ENCODE data around the gene TMEM45A. TPM values are rescaled to one million over a fixed set of nuclear protein-coding genes. Genes with fewer than 3 reads are reported as not detected.
"Not testable (repeated sequence)": the region's sequence is repeated elsewhere in the genome, so short reads cannot be mapped to it uniquely, and the experiment has no call there.

The TMEM45A gene, protein sequence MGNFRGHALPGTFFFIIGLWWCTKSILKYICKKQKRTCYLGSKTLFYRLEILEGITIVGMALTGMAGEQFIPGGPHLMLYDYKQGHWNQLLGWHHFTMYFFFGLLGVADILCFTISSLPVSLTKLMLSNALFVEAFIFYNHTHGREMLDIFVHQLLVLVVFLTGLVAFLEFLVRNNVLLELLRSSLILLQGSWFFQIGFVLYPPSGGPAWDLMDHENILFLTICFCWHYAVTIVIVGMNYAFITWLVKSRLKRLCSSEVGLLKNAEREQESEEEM
- 0.10 and 0.22 TPM in 2 replicates for total RNA-seq

DNA sequence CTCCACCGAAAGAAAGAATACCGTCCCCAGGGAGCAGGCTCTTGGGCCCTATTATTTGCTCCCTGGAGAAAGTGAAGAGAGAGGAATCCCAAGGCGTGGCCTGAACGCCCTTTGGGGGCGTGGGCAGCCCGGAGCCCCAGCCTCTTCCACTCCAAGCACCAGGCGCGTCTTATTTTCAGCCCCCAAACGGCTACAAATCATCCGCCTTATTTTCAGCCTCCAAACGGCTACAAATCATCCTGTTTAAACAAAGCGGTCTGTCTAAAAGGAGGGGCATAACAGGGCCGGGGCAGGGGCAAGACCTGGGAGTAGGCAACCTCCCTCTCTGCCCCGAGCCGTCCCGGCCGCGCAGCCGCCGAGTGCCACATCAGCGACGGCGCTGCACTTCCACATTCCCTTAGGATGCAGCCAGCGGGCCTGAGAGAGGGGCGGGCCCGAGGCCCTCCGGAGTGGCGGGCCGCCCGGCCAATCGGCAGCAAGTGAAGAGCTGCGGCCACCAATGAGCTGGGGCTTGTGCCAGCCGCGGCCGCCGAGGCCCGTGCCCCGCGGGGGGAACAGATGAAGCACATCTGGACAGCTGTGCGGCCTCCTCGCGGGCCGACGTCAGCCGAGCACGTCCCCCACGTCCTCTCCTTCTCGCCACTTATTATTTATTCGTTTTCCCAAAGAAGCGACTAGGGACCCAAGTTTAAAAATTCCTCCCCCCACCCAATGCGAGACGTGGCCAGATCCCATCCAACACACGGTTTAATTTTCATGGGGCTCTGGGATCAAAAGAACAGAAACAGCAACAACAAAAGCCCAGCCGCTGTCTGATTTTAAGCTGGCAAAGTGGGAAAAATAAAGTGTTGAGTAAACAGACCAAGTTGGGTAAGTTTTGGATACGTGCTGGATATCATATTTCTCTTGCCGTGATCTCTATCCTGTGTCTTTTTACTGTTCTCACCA, at the start of gene TMEM45A:
Gene TMEM45A (plus strand): TSS at position 561 of the 948 bp plus-strand sequence. CDS start 62,593 bp downstream, outside the sequence.
- intact Hi-C loops (cut with micrococcal nuclease) = loop anchor here (1.0 to 5.0 kb wide), 7 partner anchors 26 to 675 kb away; partner anchors contain the start of genes CMSS1, LNP1, NIT2 and TBC1D23

DNA sequence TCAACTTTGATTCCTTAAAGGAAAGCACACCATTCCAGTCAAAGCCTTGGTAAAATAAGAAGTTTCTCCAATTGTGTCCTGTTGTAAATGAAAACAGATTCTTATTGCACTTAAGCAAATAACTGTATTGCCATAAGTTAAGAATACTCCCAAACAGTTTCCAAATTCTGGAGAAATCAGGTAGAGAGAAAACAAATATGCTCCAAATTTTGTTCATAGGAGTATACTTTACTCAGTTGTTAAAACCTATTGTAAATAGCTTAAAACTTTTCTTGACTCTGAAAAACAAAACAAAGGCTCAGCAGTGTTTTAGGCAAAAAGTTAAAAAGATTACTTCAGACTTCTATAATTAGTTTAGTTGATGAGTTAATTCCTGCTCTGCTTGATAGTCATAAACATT, 48.7 kb upstream of the TMEM45A start:
- intact Hi-C loops (cut with micrococcal nuclease) = no loop called here

DNA sequence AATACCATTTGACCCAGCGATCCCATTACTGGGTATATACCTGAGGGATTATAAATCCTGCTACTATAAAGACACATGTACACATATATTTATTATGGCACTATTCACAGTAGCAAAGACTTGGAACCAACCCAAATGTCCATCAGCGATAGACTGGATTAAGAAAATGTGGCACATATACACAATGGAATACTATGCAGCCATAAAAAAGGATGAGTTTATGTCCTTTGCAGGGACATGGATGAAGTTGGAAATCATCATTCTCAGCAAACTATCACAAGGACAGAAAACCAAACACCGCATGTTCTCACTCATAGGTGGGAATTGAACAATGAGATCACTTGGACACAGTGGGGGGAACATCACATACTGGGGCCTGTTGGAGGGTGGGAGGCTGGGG, 45.4 kb upstream of the TMEM45A start:
- intact Hi-C loops (cut with micrococcal nuclease) = not testable (repeated sequence)

DNA sequence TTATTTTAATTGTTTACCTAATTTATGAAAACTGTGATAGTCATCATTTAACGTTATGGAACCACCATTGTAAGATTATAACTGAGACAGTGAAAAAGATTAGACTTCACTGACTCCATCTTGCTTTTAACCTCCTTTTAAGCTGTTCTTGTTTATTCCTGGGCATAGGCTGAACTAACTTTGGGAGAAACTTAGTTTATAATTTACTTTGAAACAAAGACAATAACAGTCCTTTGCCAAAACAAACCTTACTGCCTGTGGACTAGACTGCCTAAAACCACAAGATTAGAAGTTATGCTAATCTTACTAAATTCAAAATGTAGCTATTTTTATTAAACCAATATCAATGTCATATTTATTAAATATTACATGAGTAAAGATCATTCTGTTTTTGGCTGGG, 44.3 kb upstream of the TMEM45A start:
- intact Hi-C loops (cut with micrococcal nuclease) = no loop called here

DNA sequence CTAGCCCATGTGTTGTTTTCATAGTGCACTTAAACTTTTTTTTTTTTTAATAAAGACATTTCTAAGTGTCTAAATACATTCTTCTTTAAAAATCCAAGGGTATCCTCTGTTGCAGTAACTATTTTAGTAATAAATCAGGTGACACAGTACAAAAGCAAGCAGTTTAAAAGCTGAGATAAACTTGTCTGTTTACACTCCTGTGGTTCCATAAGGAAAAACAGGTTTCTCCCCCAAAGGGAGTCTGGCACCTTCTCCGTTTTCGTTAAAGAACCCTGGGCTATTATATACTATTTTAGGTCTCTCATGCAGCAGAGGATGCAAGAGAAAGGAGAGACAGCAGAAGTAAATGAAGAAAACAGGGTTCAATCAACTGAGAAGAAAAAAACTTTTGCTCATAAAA, 43.2 kb upstream of the TMEM45A start:
- intact Hi-C loops (cut with micrococcal nuclease) = no loop called here

DNA sequence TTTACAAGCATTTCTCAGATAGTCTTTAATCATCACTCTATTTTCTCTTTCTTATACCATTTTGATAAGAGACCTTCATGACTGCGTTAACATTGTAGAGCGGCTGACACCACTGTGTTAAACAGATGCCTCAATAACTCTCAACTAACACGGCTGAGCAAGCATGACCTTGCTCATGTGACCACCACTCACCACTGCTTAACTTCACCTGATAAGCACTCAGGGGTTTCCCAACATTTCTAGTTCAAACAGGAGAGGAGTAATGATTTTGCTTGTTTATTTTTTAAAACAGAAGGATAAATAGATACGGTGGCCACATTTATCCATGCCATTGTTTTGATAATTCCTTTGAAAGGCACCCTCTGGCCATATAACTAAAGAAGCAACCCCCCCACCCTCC, 37.7 kb upstream of the TMEM45A start:
- intact Hi-C loops (cut with micrococcal nuclease) = no loop called here

DNA sequence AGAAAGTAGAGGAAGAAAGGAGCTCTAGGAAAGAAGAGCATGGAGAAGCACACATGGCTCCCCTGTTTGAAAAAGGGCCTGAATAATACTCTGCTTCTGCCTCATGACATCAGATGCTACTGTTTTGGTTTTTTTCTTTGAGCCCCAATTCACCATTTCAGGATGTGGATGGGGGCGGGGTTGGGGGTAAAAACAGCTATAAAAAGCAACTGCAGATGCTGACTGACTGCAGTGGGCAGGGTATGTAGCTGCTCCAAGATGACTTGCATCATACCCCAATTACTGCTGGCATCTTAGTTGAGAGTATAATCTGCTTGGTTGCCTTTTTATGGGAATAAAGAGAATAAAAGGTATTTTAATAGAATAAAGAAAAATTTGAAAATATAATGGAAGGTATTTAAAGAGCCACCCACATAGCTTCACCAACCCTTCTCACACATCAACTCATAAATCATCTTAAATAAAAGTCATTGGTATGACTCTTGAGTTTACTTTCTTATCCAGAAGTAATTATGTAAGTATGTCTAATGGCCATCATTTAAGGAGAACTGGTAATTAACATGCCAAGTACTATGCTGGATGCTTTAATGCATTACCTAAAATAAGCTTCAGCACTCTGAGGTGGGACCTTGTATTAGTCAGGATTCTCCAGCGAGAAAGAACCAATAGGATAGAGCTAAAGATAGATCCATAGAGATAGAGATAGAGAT, 36.4 kb upstream of the TMEM45A start:
- intact Hi-C loops (cut with micrococcal nuclease) = no loop called here

DNA sequence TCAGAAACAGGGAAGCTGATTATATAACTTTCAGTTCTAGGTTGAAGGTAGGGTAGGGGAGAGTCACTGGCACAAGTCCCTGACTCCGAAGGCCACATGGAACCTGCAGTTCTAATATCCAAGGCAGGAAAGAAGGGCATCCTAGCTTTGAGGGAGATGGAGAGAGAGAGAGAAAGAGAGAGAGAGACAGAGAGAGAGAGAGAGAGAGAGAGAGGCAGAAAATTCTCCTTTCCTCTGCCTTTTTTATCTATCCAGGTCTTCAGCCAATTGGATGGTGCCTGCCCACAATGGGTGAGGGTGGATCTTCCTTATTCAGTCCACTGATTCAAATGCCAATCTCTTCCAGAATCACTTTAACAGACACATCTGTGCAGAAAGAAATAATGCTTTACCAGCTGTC, 35.7 kb upstream of the TMEM45A start:
- intact Hi-C loops (cut with micrococcal nuclease) = no loop called here

DNA sequence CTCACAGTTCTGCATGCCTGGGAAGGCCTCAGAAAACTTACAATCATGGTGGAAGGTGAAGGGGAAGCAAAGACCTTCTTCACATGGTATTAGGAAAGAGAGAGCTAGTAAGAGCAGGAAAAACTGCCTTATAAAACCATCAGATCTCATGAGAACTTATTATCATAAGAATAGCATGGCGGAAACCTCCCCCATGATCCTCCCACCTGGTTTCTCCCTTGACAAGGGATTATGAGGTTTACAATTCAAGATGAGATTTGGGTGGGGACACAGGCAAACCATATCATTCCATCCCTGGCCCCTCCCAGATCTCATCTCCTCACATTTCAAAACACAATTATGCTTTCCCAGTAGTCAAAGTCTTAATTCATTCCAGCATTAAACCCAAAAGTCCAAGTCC, 34.6 kb upstream of the TMEM45A start:
- intact Hi-C loops (cut with micrococcal nuclease) = no loop called here

DNA sequence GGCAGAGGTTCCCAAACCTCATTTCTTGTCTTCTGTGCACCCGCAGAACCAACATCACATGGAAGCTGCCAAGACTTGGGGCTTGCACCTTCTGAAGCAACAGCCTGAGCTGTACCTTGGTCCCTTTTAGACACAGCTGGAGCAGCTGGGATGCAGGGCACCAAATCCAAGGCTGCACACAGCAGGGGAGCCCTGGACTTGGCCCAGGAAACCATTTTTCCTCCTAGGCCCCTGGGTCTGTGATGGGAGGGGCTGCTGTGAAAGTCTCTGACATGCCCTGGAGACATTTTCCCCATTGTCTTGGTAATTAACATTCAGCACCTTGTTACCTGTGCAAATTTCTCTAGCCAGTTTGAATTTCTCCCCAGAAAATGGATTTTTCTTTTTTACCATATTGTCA, 33.6 kb upstream of the TMEM45A start:
- intact Hi-C loops (cut with micrococcal nuclease) = no loop called here

DNA sequence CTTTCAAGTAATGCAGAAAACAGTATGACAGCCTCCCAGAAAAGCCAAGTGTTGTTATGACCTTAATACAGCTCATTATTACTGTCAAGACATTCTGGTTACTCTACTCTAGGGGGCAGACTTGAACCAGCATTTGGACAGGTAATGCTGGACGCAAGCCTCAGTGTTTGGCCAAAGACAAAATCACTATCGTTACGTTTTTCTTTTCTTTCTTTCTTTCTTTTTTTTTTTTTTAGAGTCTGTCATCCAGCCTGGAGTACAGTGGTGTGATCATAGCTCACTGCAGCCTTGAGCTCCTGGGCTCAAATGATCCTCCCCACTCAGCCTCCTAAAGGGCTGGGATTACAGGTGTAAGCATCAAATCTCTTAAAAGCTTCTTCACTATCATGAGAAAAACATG, 29.4 kb upstream of the TMEM45A start:
- intact Hi-C loops (cut with micrococcal nuclease) = loop anchor here (1.0 to 5.0 kb wide), 7 partner anchors 127 to 1173 kb away; no protein-coding TSS in a partner anchor

DNA sequence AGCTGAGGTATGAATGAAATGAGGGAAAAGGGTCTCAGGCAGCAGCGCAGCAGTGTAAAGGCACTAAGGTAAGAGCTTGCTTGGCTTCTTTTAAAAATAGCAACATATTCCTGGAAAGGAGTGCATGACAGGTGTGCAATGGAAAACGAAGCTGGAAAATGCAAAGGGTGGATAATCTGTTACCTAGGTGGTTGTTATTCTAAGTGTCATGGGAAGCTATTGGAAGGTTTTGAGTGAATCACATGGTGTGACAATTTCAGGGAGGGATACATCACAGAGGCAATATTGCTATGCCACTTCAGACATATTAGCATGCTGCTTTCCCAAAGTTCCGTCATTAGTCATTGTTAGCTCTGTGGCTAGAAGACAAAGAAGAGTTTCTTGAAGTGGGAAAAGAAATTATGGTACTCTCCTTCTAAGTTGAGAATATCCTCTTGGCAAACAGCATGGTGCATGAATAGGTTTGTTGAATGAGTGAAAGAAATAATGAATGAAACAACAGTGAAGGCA, 28.7 kb upstream of the TMEM45A start:
- intact Hi-C loops (cut with micrococcal nuclease) = loop anchor here (1.0 to 5.0 kb wide), 7 partner anchors 127 to 1173 kb away; no protein-coding TSS in a partner anchor

DNA sequence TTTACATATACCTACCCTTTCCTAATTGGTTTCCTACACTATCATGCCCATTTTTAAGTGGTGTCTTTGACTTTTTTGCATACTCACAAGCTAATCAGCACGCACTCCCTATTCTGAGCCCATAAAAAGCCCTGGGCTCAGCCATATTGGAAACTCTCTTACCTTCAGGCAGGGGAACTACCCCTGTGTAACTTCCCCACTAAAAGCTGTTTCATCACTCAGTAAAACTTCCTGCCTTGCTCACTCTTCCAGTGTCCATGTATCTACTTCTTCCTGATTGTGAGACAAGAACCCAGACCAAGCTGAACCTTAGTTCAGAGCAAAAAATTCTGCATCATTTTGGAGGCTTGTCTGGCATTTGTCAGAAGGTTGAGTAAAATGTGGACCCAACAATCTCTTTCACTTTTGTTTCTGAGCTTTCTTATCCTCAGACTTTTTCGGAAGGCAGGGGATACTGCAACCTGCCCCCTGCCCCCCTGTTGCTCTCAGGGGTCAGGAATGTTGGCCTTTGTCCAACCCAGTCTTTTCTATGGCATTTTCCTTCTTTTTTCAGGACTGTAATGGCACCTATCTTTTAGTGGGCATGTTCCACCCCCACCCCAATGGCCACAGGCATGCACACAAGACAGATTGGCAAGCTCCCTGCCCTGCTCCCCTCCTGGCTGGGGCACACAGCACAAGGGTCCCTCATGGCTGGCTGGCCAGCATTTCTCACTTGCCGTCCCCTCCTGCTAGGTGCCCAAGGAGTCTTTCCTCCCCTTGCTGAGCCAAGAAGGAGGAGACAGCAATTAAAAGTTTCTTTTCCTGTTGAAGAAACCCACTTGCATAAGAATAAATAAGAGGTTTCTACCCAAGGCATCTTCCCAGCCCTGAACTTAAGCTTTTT, 26.3 kb upstream of the TMEM45A start:
- intact Hi-C loops (cut with micrococcal nuclease) = loop anchor here (1.0 kb wide), 1 partner anchor 26 kb away; the partner anchor contains the start of gene TMEM45A

DNA sequence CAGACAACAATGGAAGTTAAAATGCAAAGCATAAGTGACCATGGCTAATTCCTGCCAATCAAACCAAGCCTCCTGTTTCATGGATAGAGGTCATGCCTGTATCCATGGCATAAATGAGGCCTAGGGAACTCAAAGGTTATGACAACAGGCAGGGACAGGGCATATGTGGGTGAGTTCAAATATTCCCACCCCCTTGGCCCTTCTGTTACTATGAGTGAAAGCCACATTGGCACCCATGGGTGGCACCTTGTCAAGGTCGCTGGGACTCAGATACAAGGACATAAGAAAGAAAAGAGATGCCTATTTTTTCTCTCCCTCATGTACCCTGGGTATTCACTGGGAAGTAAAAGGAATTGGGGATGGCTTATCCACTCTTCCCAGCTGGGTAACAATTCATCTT, 25.3 kb upstream of the TMEM45A start:
- intact Hi-C loops (cut with micrococcal nuclease) = no loop called here

DNA sequence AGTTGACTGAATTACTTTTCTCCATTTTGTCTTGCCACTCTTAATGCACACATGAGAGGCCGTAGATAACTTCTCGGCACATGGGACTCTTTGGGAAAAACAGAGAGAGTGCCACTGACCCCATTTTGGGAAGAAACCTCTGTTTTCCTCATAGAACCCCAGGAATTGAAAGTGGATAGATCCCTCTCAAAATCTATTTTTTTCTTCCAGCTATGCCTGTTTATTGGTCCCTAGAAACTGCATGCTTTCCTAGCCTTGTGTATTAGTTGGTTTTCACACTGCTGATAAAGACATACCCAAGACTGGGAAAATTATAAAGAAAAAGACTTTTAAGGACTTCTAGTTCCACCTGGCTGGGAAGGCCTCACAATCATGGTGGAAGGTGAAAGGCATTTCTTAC, 23.7 kb upstream of the TMEM45A start:
- intact Hi-C loops (cut with micrococcal nuclease) = no loop called here

DNA sequence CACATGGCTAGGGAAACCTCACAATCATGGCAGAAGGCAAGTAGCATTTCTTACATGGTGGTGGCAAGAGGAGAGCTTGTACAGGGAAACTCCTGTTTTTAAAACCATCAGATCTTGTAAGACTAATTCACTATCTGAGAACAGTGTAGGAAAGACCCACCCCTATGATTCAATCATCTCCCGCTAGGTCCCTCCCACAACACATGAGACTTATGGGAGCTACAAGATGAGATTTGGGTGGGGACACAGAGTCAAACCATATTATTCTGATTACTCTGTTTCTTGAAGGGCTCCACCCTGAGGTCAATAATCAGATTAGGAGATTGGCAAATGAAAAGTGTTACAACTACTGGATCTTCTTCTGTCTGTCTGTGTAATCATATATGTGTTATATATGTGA, 21.5 kb upstream of the TMEM45A start:
- intact Hi-C loops (cut with micrococcal nuclease) = no loop called here

DNA sequence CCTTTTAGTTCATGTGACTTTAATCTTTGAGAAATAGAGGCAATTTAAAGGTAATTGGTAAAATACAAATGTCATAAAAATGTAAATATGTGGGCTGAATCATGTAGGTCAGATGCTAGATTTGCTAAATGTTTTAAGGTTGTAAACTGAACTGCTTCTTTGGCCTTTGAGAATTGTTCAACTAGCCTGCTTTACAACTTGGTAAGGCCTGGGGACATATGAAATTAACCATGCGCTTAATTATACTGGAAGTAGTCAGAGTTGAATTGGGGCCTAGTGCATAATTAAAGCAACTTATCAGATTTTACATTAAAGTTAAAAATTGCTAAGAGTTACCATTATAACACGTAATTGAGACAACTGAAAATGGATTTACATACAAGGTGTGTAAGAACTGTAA, 21.0 kb upstream of the TMEM45A start:
- intact Hi-C loops (cut with micrococcal nuclease) = no loop called here

DNA sequence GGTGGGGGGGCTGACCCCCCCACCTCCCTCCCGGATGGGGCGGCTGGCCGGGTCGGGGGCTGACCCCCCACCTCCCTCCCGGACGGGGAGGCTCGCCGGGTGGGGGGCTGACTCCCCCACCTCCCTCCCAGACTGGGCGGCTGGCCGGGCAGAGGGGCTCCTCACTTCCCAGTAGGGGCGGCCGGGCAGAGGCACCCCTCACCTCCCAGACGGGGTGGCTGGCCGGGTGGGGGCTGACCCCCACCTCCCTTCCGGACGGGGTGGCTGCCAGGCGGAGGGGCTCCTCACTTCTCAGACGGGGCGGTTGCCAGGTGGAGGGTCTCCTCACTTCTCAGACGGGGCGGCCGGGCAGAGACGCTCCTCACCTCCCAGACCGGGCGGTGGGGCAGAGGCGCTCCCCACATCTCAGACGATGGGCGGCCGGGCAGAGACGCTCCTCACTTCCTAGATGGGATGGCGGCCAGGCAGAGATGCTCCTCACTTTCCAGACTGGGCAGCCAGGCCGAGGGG, 14.5 kb upstream of the TMEM45A start:
- intact Hi-C loops (cut with micrococcal nuclease) = not testable (repeated sequence)

DNA sequence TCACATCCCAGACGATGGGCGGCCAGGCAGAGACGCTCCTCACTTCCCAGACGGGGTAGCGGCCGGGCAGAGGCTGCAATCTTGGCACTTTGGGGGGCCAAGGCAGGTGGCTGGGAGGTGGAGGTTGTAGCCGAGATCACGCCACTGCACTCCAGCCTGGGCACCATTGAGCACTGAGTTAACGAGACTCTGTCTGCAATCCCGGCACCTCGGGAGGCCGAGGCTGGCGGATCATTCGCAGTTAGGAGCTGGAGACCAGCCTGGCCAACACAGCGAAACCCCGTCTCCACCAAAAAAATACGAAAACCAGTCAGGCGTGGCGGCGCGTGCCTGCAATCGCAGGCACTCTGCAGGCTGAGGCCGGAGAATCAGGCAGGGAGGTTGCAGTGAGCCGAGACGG, 13.9 kb upstream of the TMEM45A start:
- intact Hi-C loops (cut with micrococcal nuclease) = not testable (repeated sequence)

DNA sequence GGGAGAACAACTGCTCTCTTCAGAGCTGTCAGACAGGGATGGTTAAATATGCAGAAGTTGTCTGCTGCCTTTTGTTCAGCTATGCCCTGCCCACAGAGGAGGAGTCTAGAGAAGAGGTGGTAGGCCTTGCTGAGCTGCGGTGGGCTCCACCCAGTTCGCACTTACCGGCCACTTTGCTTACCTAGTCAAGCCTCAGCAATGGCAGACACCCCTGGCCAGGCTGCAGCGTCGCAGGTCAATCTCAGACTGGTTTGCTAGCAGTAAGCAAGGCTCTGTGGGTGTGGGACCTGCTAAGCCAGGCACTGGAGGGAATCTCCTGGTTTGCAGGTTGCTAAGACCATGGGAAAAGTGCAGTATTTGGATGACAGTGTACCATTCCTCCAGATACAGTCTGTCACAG, 12.3 kb upstream of the TMEM45A start:
- intact Hi-C loops (cut with micrococcal nuclease) = no loop called here

Data from T-helper 1 cell treated with Interleukin-12 subunit alpha and Interleukin-12 subunit beta and Interleukin-4 antibody, amounts not matched to agents 30 ng/mL and 1 ng/mL, for 36 hours (primary cell).